Measurements from ENCODE around the gene NUDCD3. TPM values are rescaled to one million over a fixed set of nuclear protein-coding genes. Genes with fewer than 3 reads are reported as not detected.
A peak's percentile ranks its signal among the peaks of the same experiment; 100 is the strongest.

Gene NUDCD3
- total and polyA plus RNA-seq, 4 donors = 15.4 to 30.7 (median 24.3) TPM

- TF ChIP-seq RXRA (IDR thresholded peaks at IDR 0.05) = no peak
- no peak for TF ChIP-seq HNF4G (IDR thresholded peaks at IDR 0.05)
- H3K27me3 ChIP-seq (ENCODE audit: control insufficient read depth in 4 of 4, insufficient read depth in 4 of 4, low read length in 3 of 4) = no peaks in the 10 kb centered on the region
- no peak overlapping the region for H3K9ac ChIP-seq (ENCODE audit: low read depth in 1 of 2, low read length in 2 of 2)
- no peaks in the 10 kb centered on the region for H3K9me3 ChIP-seq (ENCODE audit: control insufficient read depth in 4 of 4, low read length in 3 of 4)
- no peak overlapping the region for H3K4me3 ChIP-seq (ENCODE audit: low read depth in 1 of 3, low read length in 3 of 3)
- peaks cover 5 to 53% (median 27%) of the 10 kb centered on the region in 4 donors for H3K4me1 ChIP-seq (ENCODE audit: control insufficient read depth in 4 of 4, insufficient read depth in 4 of 4, low read length in 3 of 4)
- DNase-seq (ENCODE audit: low spot score) = no peak
- H3K36me3 ChIP-seq (ENCODE audit: control insufficient read depth in 4 of 4, insufficient read depth in 3 of 4, low read depth in 1 of 4, low read length in 3 of 4) = peaks cover 0 to 32% (median 21%) of the 10 kb centered on the region in 4 donors
- no peak overlapping the region for H3K27ac ChIP-seq (ENCODE audit: low read depth in 1 of 2, low read length in 2 of 2)
- WGBS = 77% methylated on average over 8 of the region's 8 CpGs
Observed at GRCh38 chr7:44535348-44536064, 45.0 kb upstream of the NUDCD3 start.

DNA sequence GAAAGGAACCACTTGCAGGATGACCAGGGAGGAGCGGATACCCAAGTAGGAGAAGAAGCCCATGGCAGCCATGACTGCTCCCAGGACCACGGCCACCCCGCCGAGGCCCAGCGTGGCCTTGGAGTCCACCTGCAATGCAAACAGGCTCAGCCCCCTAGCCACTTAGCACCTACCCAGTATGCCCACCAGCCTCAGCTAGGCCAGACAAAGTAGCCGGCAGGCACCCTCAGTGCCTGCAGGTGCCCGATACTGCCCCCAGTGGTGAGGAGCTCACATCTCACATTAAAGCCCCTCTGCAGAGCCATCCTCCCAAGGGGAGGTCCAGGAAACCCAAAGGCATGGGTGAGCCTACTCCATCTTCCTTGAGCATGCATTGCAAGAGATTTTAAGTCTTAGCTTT, 44.0 kb upstream of the NUDCD3 start:
- Histone ChIP-seq H3K9ac (ENCODE audit: low read depth in 1 of 2, low read length in 2 of 2) (no peak overlapping the region), H3K9me3 (ENCODE audit: control insufficient read depth in 4 of 4, low read length in 3 of 4) (no peaks in the 10 kb centered on the region), H3K4me1 (ENCODE audit: control insufficient read depth in 4 of 4, insufficient read depth in 4 of 4, low read length in 3 of 4) (peaks cover 2 to 49% (median 25%) of the 10 kb centered on the region in 4 donors), H3K36me3 (ENCODE audit: control insufficient read depth in 4 of 4, insufficient read depth in 3 of 4, low read depth in 1 of 4, low read length in 3 of 4) (peaks cover 0 to 34% (median 21%) of the 10 kb centered on the region in 4 donors), H3K27ac (ENCODE audit: low read depth in 1 of 2, low read length in 2 of 2) (no peak overlapping the region), H3K27me3 (ENCODE audit: control insufficient read depth in 4 of 4, insufficient read depth in 4 of 4, low read length in 3 of 4) (no peaks in the 10 kb centered on the region), H3K4me3 (ENCODE audit: low read depth in 1 of 3, low read length in 3 of 3) (no peak overlapping the region)
- DNase-seq (ENCODE audit: low spot score) = no peak
- no peak for TF ChIP-seq RXRA (IDR thresholded peaks at IDR 0.05)
- no peak for TF ChIP-seq REST (IDR thresholded peaks at IDR 0.05)
- no peak for TF ChIP-seq FOXA1 (IDR thresholded peaks at IDR 0.05)
- TF ChIP-seq CTCF (IDR thresholded peaks at IDR 0.05; ENCODE audit: low read depth, low read length, missing input control) = peak; percentile 37
- TF ChIP-seq NR2F2 (IDR thresholded peaks at IDR 0.05) = no peak
- TF ChIP-seq, protein P1, sequence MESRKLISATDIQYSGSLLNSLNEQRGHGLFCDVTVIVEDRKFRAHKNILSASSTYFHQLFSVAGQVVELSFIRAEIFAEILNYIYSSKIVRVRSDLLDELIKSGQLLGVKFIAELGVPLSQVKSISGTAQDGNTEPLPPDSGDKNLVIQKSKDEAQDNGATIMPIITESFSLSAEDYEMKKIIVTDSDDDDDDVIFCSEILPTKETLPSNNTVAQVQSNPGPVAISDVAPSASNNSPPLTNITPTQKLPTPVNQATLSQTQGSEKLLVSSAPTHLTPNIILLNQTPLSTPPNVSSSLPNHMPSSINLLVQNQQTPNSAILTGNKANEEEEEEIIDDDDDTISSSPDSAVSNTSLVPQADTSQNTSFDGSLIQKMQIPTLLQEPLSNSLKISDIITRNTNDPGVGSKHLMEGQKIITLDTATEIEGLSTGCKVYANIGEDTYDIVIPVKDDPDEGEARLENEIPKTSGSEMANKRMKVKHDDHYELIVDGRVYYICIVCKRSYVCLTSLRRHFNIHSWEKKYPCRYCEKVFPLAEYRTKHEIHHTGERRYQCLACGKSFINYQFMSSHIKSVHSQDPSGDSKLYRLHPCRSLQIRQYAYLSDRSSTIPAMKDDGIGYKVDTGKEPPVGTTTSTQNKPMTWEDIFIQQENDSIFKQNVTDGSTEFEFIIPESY (IDR thresholded peaks at IDR 0.05) = no peak
- TF ChIP-seq HNF4A (conservative IDR thresholded peaks at IDR 0.05) = no peak
- no peak for TF ChIP-seq TAF1 (conservative IDR thresholded peaks at IDR 0.05)
- no peak for TF ChIP-seq MAX (IDR thresholded peaks at IDR 0.05)
- no peak for TF ChIP-seq ATF3 (IDR thresholded peaks at IDR 0.05)
- peak; percentile 17 to 54 for TF ChIP-seq RAD21 (IDR thresholded peaks at IDR 0.05)
- no peak for TF ChIP-seq EGR1 (IDR thresholded peaks at IDR 0.05; ENCODE audit: low read depth in 2 of 2)
- TF ChIP-seq GABPA (IDR thresholded peaks at IDR 0.05 in 1 of 2, conservative IDR thresholded peaks at IDR 0.05 in 1 of 2) = no peak
- no peak for TF ChIP-seq YY1 (IDR thresholded peaks at IDR 0.05)
- no peak for TF ChIP-seq JUND (IDR thresholded peaks at IDR 0.05)
- no peak for TF ChIP-seq FOXA2 (IDR thresholded peaks at IDR 0.05)
- no peak for TF ChIP-seq SP1 (IDR thresholded peaks at IDR 0.05)
- 70% methylated on average over 7 of the region's 7 CpGs for WGBS

Measured in liver (tissue), 9 donors.